ENCODE measurements around the gene HLA-DMB. TPM values are rescaled to one million over a fixed set of nuclear protein-coding genes. Genes with fewer than 3 reads are reported as not detected.

The HLA-DMB gene
- 0.50 and 1.5 TPM in 2 replicates for total RNA-seq

GRCh38 chr6:32940656-32941213 is at the start of gene HLA-DMB:
Gene HLA-DMB (minus strand): TSS chr6:32941028. CDS start chr6:32940807, 221 bp downstream.

GRCh38 chr6:32968093-32968866 is 27.5 kb upstream of the HLA-DMB start, which contains the start of gene BRD2:
Gene BRD2 (plus strand): TSS chr6:32968594. CDS start chr6:32972899, 4,305 bp downstream.

GRCh38 chr6:32952817-32953739 is 12.2 kb upstream of the HLA-DMB start, which contains the start of gene HLA-DMA:
Gene HLA-DMA (minus strand): TSS chr6:32953097. CDS start chr6:32953036, 61 bp downstream.

Other genes with a start within 250 kb of the HLA-DMB start
- not detected in 2 replicates for gene HLA-DQA2, start 199.6 kb downstream of the HLA-DMB start, total RNA-seq
- not detected in 2 replicates for gene HLA-DQB2, start 177.5 kb downstream of the HLA-DMB start, total RNA-seq
- gene HLA-DOB, start 124.0 kb downstream of the HLA-DMB start, total RNA-seq: 0.29 TPM in 1 of 2 replicates, not detected in the other
- 24.3 and 29.1 TPM in 2 replicates for gene TAP2, start 102.3 kb downstream of the HLA-DMB start, total RNA-seq
- 54.6 and 59.8 TPM in 2 replicates for gene PSMB8, start 97.0 kb downstream of the HLA-DMB start, total RNA-seq
- 40.3 and 73.8 TPM in 2 replicates for gene TAP1, start 87.3 kb downstream of the HLA-DMB start, total RNA-seq
- 37.2 and 42.3 TPM in 2 replicates for gene PSMB9, start 86.8 kb downstream of the HLA-DMB start, total RNA-seq
- 4.7 and 14.1 TPM in 2 replicates for gene HLA-DMA, start 12.1 kb upstream of the HLA-DMB start, total RNA-seq
- 102 and 104 TPM in 2 replicates for gene BRD2, start 27.6 kb upstream of the HLA-DMB start, total RNA-seq
- gene HLA-DOA, start 68.6 kb upstream of the HLA-DMB start, total RNA-seq: under 0.01 TPM in 1 of 2 replicates, not detected in the other
- gene HLA-DPA1, start 132.6 kb upstream of the HLA-DMB start, total RNA-seq: 1.7 and 2.8 TPM in 2 replicates
- 1.8 and 10.0 TPM in 2 replicates for gene HLA-DPB1, start 135.0 kb upstream of the HLA-DMB start, total RNA-seq

Data from smooth muscle cell of trachea (primary cell).